HepG2 (cell line): ENCODE measurements around the gene ADAMTS4. TPM values are rescaled to one million over a fixed set of nuclear protein-coding genes. Genes with fewer than 3 reads are reported as not detected.

Source experiments
- CSRNP1 ChIP-seq: sonication (generic); formaldehyde crosslinking; IDR thresholded peaks from 2 replicates; pipeline ENCODE4 v1.8.1; 2023; ENCODE audit warnings: mild to moderate bottlenecking, missing genetic modification reagents
- FOXP1 ChIP-seq, 2 experiments: fragments of 450-650 bp in 1 of 2; IDR thresholded peaks; 2 replicates each; pipeline ENCODE4 v1.6.1; 2017 to 2018; ENCODE audit warnings: antibody characterized with exemption in 1 of 2
- GABPA ChIP-seq, 2 experiments: IDR thresholded peaks; 2 replicates each; pipeline ENCODE4 v1.6.1; 2011 to 2016; ENCODE audit warnings: low read depth in 2 of 2, low read length in 1 of 2, missing biosample characterization in 1 of 2, missing genetic modification characterization in 1 of 2
- HOXA3 ChIP-seq: sonication (generic); formaldehyde crosslinking; IDR thresholded peaks from 2 replicates; pipeline ENCODE4 v1.5.0; 2020; ENCODE audit warnings: missing genetic modification reagents
- IRF9 ChIP-seq: sonication (generic); formaldehyde crosslinking; IDR thresholded peaks from 2 replicates; pipeline ENCODE4 v1.8.0; 2022; ENCODE audit warnings: missing genetic modification reagents, mild to moderate bottlenecking, borderline replicate concordance
- MEIS2 ChIP-seq: sonication (generic); formaldehyde crosslinking; IDR thresholded peaks from 2 replicates; pipeline ENCODE4 v1.9.0; 2021; ENCODE audit warnings: mild to moderate bottlenecking, missing genetic modification reagents
- SNAI1 ChIP-seq: sonication (generic); formaldehyde crosslinking; IDR thresholded peaks from 2 replicates; pipeline ENCODE4 v1.5.0; 2020; ENCODE audit warnings: mild to moderate bottlenecking, missing genetic modification reagents, borderline replicate concordance
- SP5 ChIP-seq: IDR thresholded peaks from 2 replicates; pipeline ENCODE4 v1.6.1; 2016; ENCODE audit warnings: low read depth, borderline replicate concordance
- SSRP1 ChIP-seq: IDR thresholded peaks from 2 replicates; pipeline ENCODE4 v1.6.1; 2016; ENCODE audit warnings: control low read depth
- UBTF ChIP-seq: sonication (generic); formaldehyde crosslinking; IDR thresholded peaks from 2 replicates; pipeline ENCODE4 v1.4.0; 2020; ENCODE audit warnings: mild to moderate bottlenecking, missing genetic modification reagents
- USF2 ChIP-seq, 2 experiments: sonication (generic) in 1 of 2; formaldehyde crosslinking in 1 of 2; IDR thresholded peaks; 2 replicates each; pipeline versions ENCODE4 v1.5.1 to v1.6.1; 2011 to 2020; ENCODE audit warnings: borderline replicate concordance in 1 of 2, low read depth in 1 of 2, low read length in 1 of 2, mild to moderate bottlenecking in 1 of 2, missing genetic modification reagents in 1 of 2, moderate library complexity in 1 of 2
- ZBTB39 ChIP-seq: sonication (generic); formaldehyde crosslinking; IDR thresholded peaks from 2 replicates; pipeline ENCODE4 v1.5.0; 2020; ENCODE audit warnings: missing genetic modification reagents
- ZFP37 ChIP-seq: sonication (generic); formaldehyde crosslinking; IDR thresholded peaks from 2 replicates; pipeline ENCODE4 v1.4.0; 2020; ENCODE audit warnings: missing genetic modification reagents, borderline replicate concordance
- ZFYVE20 ChIP-seq: sonication (generic); formaldehyde crosslinking; IDR thresholded peaks from 2 replicates; pipeline ENCODE4 v1.8.0; 2023; ENCODE audit warnings: low read depth, mild to moderate bottlenecking, moderate library complexity, missing genetic modification reagents, borderline replicate concordance
- ZNF354B ChIP-seq: sonication (generic); formaldehyde crosslinking; IDR thresholded peaks from 2 replicates; pipeline ENCODE4 v1.8.0; 2022; ENCODE audit warnings: mild to moderate bottlenecking, missing genetic modification reagents
- ZNF546 ChIP-seq: sonication (generic); formaldehyde crosslinking; conservative IDR thresholded peaks from 2 replicates; pipeline ENCODE4 v1.8.1; 2023; ENCODE audit warnings: mild to moderate bottlenecking, missing genetic modification reagents
- ZNF563 ChIP-seq: sonication (generic); formaldehyde crosslinking; IDR thresholded peaks from 2 replicates; pipeline ENCODE4 v1.8.0; 2022; ENCODE audit warnings: mild to moderate bottlenecking, moderate library complexity, missing genetic modification reagents
- ZNF570 ChIP-seq: sonication (generic); formaldehyde crosslinking; IDR thresholded peaks from 2 replicates; pipeline ENCODE4 v1.4.0; 2020; ENCODE audit warnings: mild to moderate bottlenecking, missing genetic modification reagents, borderline replicate concordance
- polyA plus RNA-seq, 8 experiments: library from polyadenylated mRNA; depleted of rRNA in 3 of 8; stranded (reverse) in 7 of 8; unstranded in 1 of 8; fragments of >200 nt; fragmentation: Illumina TruSeq in 4 of 8; extraction: Trizol in 4 of 8; gene quantifications; 2 replicates each; pipeline versions ENCODE4 v1.2.1 to v1.2.3, GENCODE V29; 2011 to 2016; ENCODE audit warnings: low read depth in 4 of 8, missing spikeins in 1 of 8, mixed read lengths in 1 of 8; ENCODE audit not compliant: insufficient read depth in 1 of 8
- total RNA-seq, 5 experiments: library from RNA; depleted of rRNA; stranded (reverse); fragments of >200 nt; fragmentation: Illumina TruSeq; extraction: Trizol; gene quantifications; 2 replicates each; pipeline ENCODE4 v1.2.3, GENCODE V29; 2016; ENCODE audit warnings: low read depth in 1 of 5

The ADAMTS4 gene
- total and polyA plus RNA-seq, 2 of the 13 experiments (the other 11 are each of a cell fraction or from before 2014, with no cell fraction given) = 0.51 to 1.7 TPM

GRCh38 chr1:161226320-161226711, 27.5 kb upstream of the ADAMTS4 start (continued):
- TF ChIP-seq ZBTB39 (CRISPR knock-in tag) (no peak), SP5 (CRISPR knock-in tag) (no peak), USF2 (IDR thresholded peaks at IDR 0.05; ENCODE audit: low read depth, low read length) (no peak), USF2 (CRISPR knock-in tag; IDR thresholded peaks at IDR 0.05; ENCODE audit: borderline replicate concordance) (no peak), FOXP1 (IDR thresholded peaks at IDR 0.05) (no peak), FOXP1 (CRISPR knock-in tag; IDR thresholded peaks at IDR 0.05) (no peak), ZNF563 (CRISPR knock-in tag) (no peak), ZFP37 (no peak), CSRNP1 (CRISPR knock-in tag) (0 out of 2 replicates have a peak, but pooled peaks have one; percentile 34), IRF9 (CRISPR knock-in tag) (0 out of 2 replicates have a peak, but pooled peaks have one; percentile 11), ZNF546 (no peak), ZFYVE20 (CRISPR knock-in tag) (no peak), MEIS2 (CRISPR knock-in tag) (no peak), GABPA (IDR thresholded peaks at IDR 0.05; ENCODE audit: low read depth, low read length) (0 out of 2 replicates have a peak, but pooled peaks have one; percentile 27), GABPA (CRISPR knock-in tag; IDR thresholded peaks at IDR 0.05; ENCODE audit: low read depth) (no peak), SNAI1 (0 out of 2 replicates have a peak, but pooled peaks have one; percentile 12), SSRP1 (0 out of 2 replicates have a peak, but pooled peaks have one; percentile 15), ZNF570 (CRISPR knock-in tag) (no peak), ZNF354B (CRISPR knock-in tag) (0 out of 2 replicates have a peak, but pooled peaks have one; percentile 20), UBTF (peak; percentile 28; the same call in 1 of the 2 replicates), HOXA3 (no peak)
